Panc1 (cell line): ENCODE data around the gene SRRM5. TPM values are rescaled to one million over a fixed set of nuclear protein-coding genes. Genes with fewer than 3 reads are reported as not detected.
"Not testable (repeated sequence)": the region's sequence is repeated elsewhere in the genome, so short reads cannot be mapped to it uniquely, and the experiment has no call there.

Experiments
- ATAC-seq: fragments of 200-7000 bp; cut with Tn5 transposase; 2 replicates; pipeline ENCODE4 v1.9.1; 2020; ENCODE audit warnings: mild to moderate bottlenecking, moderate library complexity
- BruUV-seq: library from RNA; stranded (reverse); fragments of 400-500 nt; replicated peaks from 2 replicates; lab custom pipeline; 2021; lab: Mats Ljungman, UMichigan
- CTCF ChIA-PET: fragments of 300-600 bp; sonication (Branson Sonifier 250); formaldehyde crosslinking; loops from one replicate; lab custom pipeline; 2022; ENCODE audit warnings: antibody characterized with exemption; lab: Charles Lee
- POLR2A ChIA-PET: fragments of 300-600 bp; sonication (Branson Sonifier 250); formaldehyde crosslinking; loops from one replicate; lab custom pipeline; 2022; ENCODE audit warnings: antibody characterized with exemption; lab: Charles Lee
- DNase-seq: peaks from one replicate; pipeline ENCODE4 v3.0.0-alpha.2; 2010; ENCODE audit warnings: low read depth, low spot score
- H3K27ac ChIP-seq: 2 replicates; pipeline ENCODE4 v1.5.1; 2011; ENCODE audit warnings: mild to moderate bottlenecking, low read length, inconsistent platforms
- H3K27me3 ChIP-seq: fragments of 200-500 bp; sonication (Bioruptor generic); 2 replicates; pipeline ENCODE4 v1.6.0; 2014; ENCODE audit warnings: low read length, inconsistent platforms; ENCODE audit not compliant: control insufficient read depth, insufficient read depth
- H3K36me3 ChIP-seq: fragments of 200-500 bp; sonication (Bioruptor generic); 2 replicates; pipeline ENCODE4 v1.5.1; 2014; ENCODE audit warnings: inconsistent platforms, mild to moderate bottlenecking, low read length, moderate library complexity; ENCODE audit not compliant: control insufficient read depth, insufficient read depth
- H3K4me1 ChIP-seq: 2 replicates; pipeline ENCODE4 v1.5.1; 2011; ENCODE audit warnings: inconsistent platforms, mild to moderate bottlenecking, low read length, moderate library complexity; ENCODE audit not compliant: control insufficient read depth, insufficient read depth
- H3K4me3 ChIP-seq, 2 experiments: 2 replicates each; pipeline ENCODE4 v1.5.1; 2011 to 2012; ENCODE audit warnings: low read depth in 2 of 2, low read length in 2 of 2, mild to moderate bottlenecking in 2 of 2, inconsistent platforms in 1 of 2, moderate library complexity in 1 of 2
- H3K9me3 ChIP-seq: fragments of 200-500 bp; sonication (Bioruptor generic); 2 replicates; pipeline ENCODE4 v1.5.1; 2014; ENCODE audit warnings: low read depth, mild to moderate bottlenecking, inconsistent platforms, low read length, moderate library complexity; ENCODE audit not compliant: control insufficient read depth, insufficient read depth
- CTCF ChIP-seq: fragments of 450-650 bp; IDR thresholded peaks from 2 replicates; pipeline ENCODE4 v1.5.1; 2017; ENCODE audit warnings: mild to moderate bottlenecking
- POLR2AphosphoS5 ChIP-seq: IDR thresholded peaks from 2 replicates; pipeline ENCODE4 v1.6.1; 2012; ENCODE audit warnings: mild to moderate bottlenecking, low read depth, low read length, moderate library complexity
- REST ChIP-seq, 2 experiments: IDR thresholded peaks; 2 replicates each; pipeline ENCODE4 v1.6.1; 2011 to 2012; ENCODE audit warnings: low read depth in 2 of 2, control low read depth in 1 of 2, low read length in 1 of 2, mild to moderate bottlenecking in 1 of 2, moderate library complexity in 1 of 2; ENCODE audit not compliant: insufficient read depth in 1 of 2
- SIN3A ChIP-seq: IDR thresholded peaks from 2 replicates; pipeline ENCODE4 v1.6.1; 2012; ENCODE audit warnings: low read depth, mild to moderate bottlenecking, low read length, moderate library complexity, borderline replicate concordance; ENCODE audit not compliant: insufficient read depth
- TCF7L2 ChIP-seq: IDR thresholded peaks from 2 replicates; pipeline ENCODE4 v1.6.1; 2011; ENCODE audit warnings: mild to moderate bottlenecking, low read depth, low read length, inconsistent platforms
- in situ Hi-C: cut with HindIII; loops from 2 replicates; pipeline ENCODE4 v1.10.0; 2016; ENCODE audit warnings: low sequenced_read_pairs, low pct_unique_long_range_greater_than_20kb
- intact Hi-C: fragments of 100-400 bp; cut with micrococcal nuclease; formaldehyde crosslinking; loops from one replicate; pipeline ENCODE4 v1.10.0; 2022; ENCODE audit not compliant: unreplicated experiment
- total RNA-seq: library from RNA; stranded (reverse); gene quantifications from one replicate; pipeline ENCODE4 v1.2.1, GENCODE V29; 2021; ENCODE audit not compliant: unreplicated experiment

SRRM5 gene
- total RNA-seq, 1 experiment from 2014 or later, result 0.10 TPM

GRCh38 chr19:43598445-43599240 lies 13.2 kb upstream of the SRRM5 start:
- H3K27ac ChIP-seq, result no peak overlapping the region
- no peak overlapping the region for H3K4me3 ChIP-seq
- H3K36me3 ChIP-seq, result peaks cover 6% of the 10 kb centered on the region; the same call in 1 of the 2 replicates
- TF ChIP-seq REST (IDR thresholded peaks at IDR 0.05; ENCODE audit: insufficient read depth in 1 of 2, low read depth in 2 of 2, low read length in 1 of 2), result no peak
- no TSS peak for BruUV-seq
- intact Hi-C loops, result no loop called here
- POLR2A ChIA-PET, result interaction anchor here (0.6 kb wide), 1 partner anchor 40 kb away, joined by 3 read pairs; no protein-coding TSS in a partner anchor
- in situ Hi-C loops, result no loop called here
- ATAC-seq (no peak), DNase-seq (no peak)
- H3K9me3 ChIP-seq, result no peaks in the 10 kb centered on the region
- peaks cover 7% of the 10 kb centered on the region; the same call in 1 of the 2 replicates for H3K4me1 ChIP-seq
- no peaks in the 10 kb centered on the region for H3K27me3 ChIP-seq
- CTCF ChIA-PET, result no interaction called here

- in situ Hi-C loops (no loop called here), intact Hi-C loops (no loop called here)
- CTCF ChIA-PET, result no interaction called here
- Histone ChIP-seq H3K9me3 (no peaks in the 10 kb centered on the region), H3K27ac (no peak overlapping the region), H3K4me1 (peaks cover 7% of the 10 kb centered on the region; the same call in 1 of the 2 replicates), H3K36me3 (peaks cover 6% of the 10 kb centered on the region; the same call in 1 of the 2 replicates), H3K27me3 (no peaks in the 10 kb centered on the region), H3K4me3 (no peak overlapping the region)
- POLR2A ChIA-PET, result no interaction called here
- TSS peak; percentile 58 for BruUV-seq
- no peak for ATAC-seq
- DNase-seq, result no peak
- TF ChIP-seq POLR2AphosphoS5 (no peak), CTCF (no peak; the same call in 1 of the 2 replicates), REST (IDR thresholded peaks at IDR 0.05; ENCODE audit: insufficient read depth in 1 of 2, low read depth in 2 of 2, low read length in 1 of 2) (no peak), TCF7L2 (no peak), SIN3A (no peak)
These were observed 12.1 kb upstream of the SRRM5 start for GRCh38 chr19:43599635-43600295.

GRCh38 chr19:43600326-43600725 lies 11.6 kb upstream of the SRRM5 start:
- H3K27me3 ChIP-seq, H3K9me3 ChIP-seq, in situ Hi-C loops, POLR2A ChIA-PET, H3K4me1 ChIP-seq, H3K36me3 ChIP-seq, BruUV-seq, H3K4me3 ChIP-seq, H3K27ac ChIP-seq, CTCF ChIA-PET, intact Hi-C loops, ATAC-seq, DNase-seq: not testable (repeated sequence)
